K562 (cell line): ENCODE data around the gene ATP6V0A1. TPM values are rescaled to one million over a fixed set of nuclear protein-coding genes. Genes with fewer than 3 reads are reported as not detected.

ENCODE experiments used
- ATAC-seq: fragments of 200-7000 bp; cut with Tn5 transposase; 3 replicates; pipeline ENCODE4 v1.9.1; 2020; ENCODE audit warnings: moderate library complexity
- BruUV-seq: library from RNA; stranded (reverse); fragments of 400-500 nt; replicated peaks from 2 replicates; lab custom pipeline; 2021; lab: Mats Ljungman, UMichigan
- CTCF ChIA-PET: fragments of 300-600 bp; formaldehyde crosslinking; extraction: SDS; loops from one replicate; lab custom pipeline; 2021; ENCODE audit warnings: low intra/inter-chr PET ratio; lab: Yijun Ruan, JAX
- POLR2A ChIA-PET: fragments of 300-600, 350-650 bp; sonication (Branson Sonifier 250); formaldehyde crosslinking; extraction: SDS; loops from one replicate; lab custom pipeline; 2021; ENCODE audit warnings: antibody characterized with exemption, inconsistent platforms; lab: Yijun Ruan, JAX
- DNase-seq, 4 experiments: peaks; one replicate each; pipeline versions ENCODE4 v3.0.0 to v3.0.0-alpha.2; 2011 to 2018; ENCODE audit warnings: low spot score in 3 of 4, mixed read lengths in 3 of 4; ENCODE audit errors: extremely low read depth in 1 of 4
- FAIRE-seq: peaks from 2 replicates; lab custom pipeline; 2011; peaks lifted over from hg19 to GRCh38; lab: Jason Lieb, UNC
- H2AFZ ChIP-seq: 2 replicates; pipeline ENCODE4 v1.6.0; 2011; ENCODE audit warnings: low read depth, low read length, control low read depth, inconsistent platforms
- H3K27ac ChIP-seq: fragments of 200-600 bp; 3 replicates; pipeline ENCODE4 v1.8.0; 2011; ENCODE audit warnings: low read depth, mild to moderate bottlenecking, control low read depth, inconsistent platforms, low read length, moderate library complexity, mixed read lengths; ENCODE audit errors: extremely low read depth
- H3K27me3 ChIP-seq, 2 experiments: fragments of 300-600 bp in 1 of 2; 2 replicates in 1 of 2; 3 replicates in 1 of 2; pipeline versions ENCODE4 v1.6.0 to v1.8.0; 2011; ENCODE audit warnings: inconsistent platforms in 2 of 2, low read length in 2 of 2, mild to moderate bottlenecking in 1 of 2, mixed read lengths in 1 of 2, moderate library complexity in 1 of 2; ENCODE audit not compliant: control insufficient read depth in 2 of 2, insufficient read depth in 2 of 2
- H3K36me3 ChIP-seq: fragments of 300-600 bp; 3 replicates; pipeline ENCODE4 v1.8.0; 2011; ENCODE audit warnings: mild to moderate bottlenecking, low read length, inconsistent platforms; ENCODE audit not compliant: control insufficient read depth, insufficient read depth
- H3K4me1 ChIP-seq, 2 experiments: fragments of 200-600 bp in 1 of 2; replicated peaks in 1 of 2; 2 replicates in 1 of 2; 3 replicates in 1 of 2; pipeline versions ENCODE4 v1.5.1 to v1.8.0; 2011; ENCODE audit warnings: inconsistent platforms in 2 of 2, low read length in 2 of 2, mild to moderate bottlenecking in 1 of 2, mixed read lengths in 1 of 2, moderate library complexity in 1 of 2; ENCODE audit not compliant: control insufficient read depth in 2 of 2, insufficient read depth in 2 of 2
- H3K4me2 ChIP-seq: 2 replicates; pipeline ENCODE4 v1.6.1; 2011; ENCODE audit warnings: low read length, control low read depth, inconsistent platforms, mixed read lengths; ENCODE audit not compliant: insufficient read depth
- H3K4me3 ChIP-seq: fragments of 200-600 bp; sonication (generic), shearing (Covaris generic); 2 replicates; pipeline ENCODE4 v1.5.1; 2016; ENCODE audit warnings: control low read depth, inconsistent platforms
- H3K79me2 ChIP-seq: fragments of 200-600 bp; 3 replicates; pipeline ENCODE4 v1.8.0; 2011; ENCODE audit warnings: low read length, inconsistent platforms; ENCODE audit not compliant: control insufficient read depth, insufficient read depth
- H3K9ac ChIP-seq, 2 experiments: 2 replicates each; pipeline versions ENCODE4 v1.6.0 to v1.6.1; 2011; ENCODE audit warnings: low read depth in 2 of 2, low read length in 2 of 2, control low read depth in 1 of 2, inconsistent platforms in 1 of 2, mild to moderate bottlenecking in 1 of 2, mixed read lengths in 1 of 2; ENCODE audit not compliant: insufficient read depth in 1 of 2
- H3K9me1 ChIP-seq: one replicate; pipeline ENCODE4 v1.6.0; 2011; ENCODE audit warnings: inconsistent platforms, mild to moderate bottlenecking, low read length, moderate library complexity; ENCODE audit not compliant: control insufficient read depth, insufficient read depth
- H3K9me3 ChIP-seq: replicated peaks from 2 replicates; pipeline ENCODE4 v1.5.1; 2011; ENCODE audit warnings: low read depth, low read length, inconsistent platforms; ENCODE audit not compliant: control insufficient read depth, insufficient read depth
- H4K20me1 ChIP-seq: replicated peaks from 2 replicates; pipeline ENCODE4 v1.6.1; 2011; ENCODE audit warnings: low read length, inconsistent platforms, mixed read lengths; ENCODE audit not compliant: control insufficient read depth, insufficient read depth
- ADNP ChIP-seq: fragments of 200-800 bp; sonication (Bioruptor generic); IDR thresholded peaks from 2 replicates; pipeline ENCODE4 v1.6.1; 2016; ENCODE audit warnings: missing genetic modification characterization, missing compliant biosample characterization
- DEAF1 ChIP-seq: fragments of 450-650 bp; formaldehyde crosslinking; IDR thresholded peaks from 2 replicates; pipeline ENCODE4 v1.4.0; 2020; ENCODE audit warnings: mild to moderate bottlenecking, moderate library complexity
- DPF2 ChIP-seq: fragments of 450-650 bp; IDR thresholded peaks from 2 replicates; pipeline ENCODE4 v1.6.1; 2016
- FOS ChIP-seq: IDR thresholded peaks from 3 replicates; pipeline ENCODE4 v1.6.1; 2011; ENCODE audit not compliant: insufficient read length; ENCODE audit errors: extremely low read depth
- GABPA ChIP-seq: fragments of 200-800 bp; sonication (Bioruptor generic); conservative IDR thresholded peaks from 2 replicates; pipeline ENCODE4 v1.6.1; 2016; ENCODE audit warnings: low read depth, missing genetic modification characterization, missing compliant biosample characterization
- HMBOX1 ChIP-seq: sonication (generic); IDR thresholded peaks from 2 replicates; pipeline ENCODE4 v1.6.1; 2016
- KLF16 ChIP-seq: IDR thresholded peaks from 2 replicates; pipeline ENCODE4 v1.6.1; 2016; ENCODE audit warnings: antibody characterized with exemption
- NFRKB ChIP-seq: fragments of 450-650 bp; IDR thresholded peaks from 2 replicates; pipeline ENCODE4 v1.6.1; 2016; ENCODE audit warnings: low read depth
- PTRF ChIP-seq: fragments of 450-650 bp; IDR thresholded peaks from 2 replicates; pipeline ENCODE4 v1.6.1; 2016; ENCODE audit warnings: mild to moderate bottlenecking, missing genetic modification characterization, missing compliant biosample characterization
- RBM34 ChIP-seq: fragments of 200-400 bp; formaldehyde crosslinking; IDR thresholded peaks from 2 replicates; pipeline ENCODE4 v1.6.1; 2018; ENCODE audit warnings: low read length, borderline replicate concordance; ENCODE audit not compliant: insufficient read depth
- SMAD3 ChIP-seq: fragments of 450-650 bp; formaldehyde crosslinking; conservative IDR thresholded peaks from 2 replicates; pipeline ENCODE4 v1.4.0; 2020; ENCODE audit warnings: mild to moderate bottlenecking
- TAF9B ChIP-seq: fragments of 450-650 bp; IDR thresholded peaks from 2 replicates; pipeline ENCODE4 v1.6.1; 2018; ENCODE audit warnings: mild to moderate bottlenecking; ENCODE audit not compliant: partially characterized antibody
- TAL1 ChIP-seq: fragments of 450-650 bp; IDR thresholded peaks from 2 replicates; pipeline ENCODE4 v1.6.1; 2016; ENCODE audit warnings: mild to moderate bottlenecking
- WHSC1 ChIP-seq: IDR thresholded peaks from one replicate; pipeline ENCODE4 v1.6.1; 2012; ENCODE audit warnings: low read length, control low read depth, inconsistent platforms
- WGBS: fragments of 100-300 bp; shearing (Covaris generic); methylation state at CpG from one replicate; pipeline ENCODE4 v1.1.6; 2016; ENCODE audit warnings: low coverage, mixed read lengths; ENCODE audit not compliant: insufficient coverage; ENCODE audit errors: missing lambda C conversion rate; 5-methylcytosine and 5-hydroxymethylcytosine counted together
- in situ Hi-C: fragments of 300-500 bp; cut with MboI; formaldehyde crosslinking; loops from 4 replicates; pipeline ENCODE4 v1.15.0; 2018; ENCODE audit warnings: inconsistent platforms, mixed read lengths
- intact Hi-C: fragments of 100-400 bp; cut with micrococcal nuclease; formaldehyde crosslinking; loops from 2 replicates; pipeline ENCODE4 v1.14.2; 2022
- polyA plus RNA-seq, 8 experiments: library from polyadenylated mRNA; depleted of rRNA in 4 of 8; stranded (reverse) in 5 of 8; unstranded in 3 of 8; fragments of >200 nt; fragmentation: Nextera tagmentation in 2 of 8; fragmentation: Illumina TruSeq in 1 of 8; extraction: Ambion mirVana in 2 of 8; extraction: Trizol in 1 of 8; gene quantifications; 2 replicates each; pipeline versions ENCODE4 v1.2.1 to v1.2.3, GENCODE V29; 2011 to 2014; ENCODE audit warnings: inconsistent platforms in 1 of 8, missing spikeins in 1 of 8
- total RNA-seq, 7 experiments: library from RNA; depleted of rRNA in 6 of 7; stranded (reverse); fragments of >200 nt in 6 of 7; fragmentation: Illumina TruSeq in 2 of 7; extraction: Trizol in 2 of 7; gene quantifications; 2 replicates each; pipeline versions ENCODE4 v1.2.1 to v1.2.3, GENCODE V29; 2011 to 2021; ENCODE audit warnings: low replicate concordance in 1 of 7
- TF ChIP-seq, protein P1 (sequence below), 3 experiments: IDR thresholded peaks in 2 of 3; conservative IDR thresholded peaks in 1 of 3; 2 replicates each; pipeline ENCODE4 v1.5.1; 2011 to 2012; ENCODE audit warnings: low read length in 3 of 3, mild to moderate bottlenecking in 3 of 3, control low read depth in 2 of 3, improper control_type of control experiment in 1 of 3, inconsistent platforms in 1 of 3, low read depth in 1 of 3, mixed read lengths in 1 of 3, moderate library complexity in 1 of 3; ENCODE audit not compliant: insufficient read depth in 2 of 3
- TF ChIP-seq, protein P2 (sequence below): fragments of 450-650 bp; IDR thresholded peaks from 2 replicates; pipeline ENCODE4 v1.6.1; 2016; ENCODE audit warnings: borderline replicate concordance

ATP6V0A1 gene
- total and polyA plus RNA-seq, 9 of the 15 experiments (the other 6 are each of a cell fraction or from before 2014, with no cell fraction given): 11.8 to 158 (median 75.5) TPM

GRCh38 chr17:42459256-42459800 lies 650 bp downstream of the ATP6V0A1 start:
- ChIA-PET POLR2A (interaction anchor here (0.5 to 1.3 kb wide), 6 partner anchors 9 to 147 kb away, joined by 3 to 5 read pairs (median 3); no protein-coding TSS in a partner anchor), CTCF (no interaction called here)
- Histone ChIP-seq H3K4me2 (peak overlapping the region; percentile 89), H3K9ac (peak overlapping the region; percentile 83 to 92; a peak in 3 of 4 replicates), H4K20me1 (peaks cover 18% of the 10 kb centered on the region), H3K9me3 (no peaks in the 10 kb centered on the region), H3K4me3 (peak overlapping the region; percentile 76), H3K27me3 (no peaks in the 10 kb centered on the region), H3K4me1 (peaks cover 22 to 26% of the 10 kb centered on the region in 2 experiments), H3K27ac (peak overlapping the region; percentile 77), H3K36me3 (peaks cover 42% of the 10 kb centered on the region), H3K9me1 (no peaks in the 10 kb centered on the region), H3K79me2 (peaks cover 64% of the 10 kb centered on the region), H2AFZ (peak overlapping the region; percentile 20; the same call in 1 of the 2 replicates)
- ATAC-seq: peak; percentile 74
- intact Hi-C loops: loop anchor here (2.0 to 5.0 kb wide), 2 partner anchors 37 to 137 kb away; partner anchors contain the start of gene CAVIN1
- in situ Hi-C loops: no loop called here
- BruUV-seq: TSS peak; percentile 72
- peak; percentile 86 for FAIRE-seq
- WGBS: under 1% methylated on average over 11 of the region's 11 CpGs
- peak; percentile 56 to 85 (median 60) for DNase-seq
- TF ChIP-seq DEAF1 (CRISPR knock-in tag): 0 out of 2 replicates have a peak, but pooled peaks have one; percentile 19
- TF ChIP-seq WHSC1: no peak
- TF ChIP-seq TAF9B: peak; percentile 79
- no peak for TF ChIP-seq NFRKB
- TF ChIP-seq DPF2: peak; percentile 67
- TF ChIP-seq, protein P1, sequence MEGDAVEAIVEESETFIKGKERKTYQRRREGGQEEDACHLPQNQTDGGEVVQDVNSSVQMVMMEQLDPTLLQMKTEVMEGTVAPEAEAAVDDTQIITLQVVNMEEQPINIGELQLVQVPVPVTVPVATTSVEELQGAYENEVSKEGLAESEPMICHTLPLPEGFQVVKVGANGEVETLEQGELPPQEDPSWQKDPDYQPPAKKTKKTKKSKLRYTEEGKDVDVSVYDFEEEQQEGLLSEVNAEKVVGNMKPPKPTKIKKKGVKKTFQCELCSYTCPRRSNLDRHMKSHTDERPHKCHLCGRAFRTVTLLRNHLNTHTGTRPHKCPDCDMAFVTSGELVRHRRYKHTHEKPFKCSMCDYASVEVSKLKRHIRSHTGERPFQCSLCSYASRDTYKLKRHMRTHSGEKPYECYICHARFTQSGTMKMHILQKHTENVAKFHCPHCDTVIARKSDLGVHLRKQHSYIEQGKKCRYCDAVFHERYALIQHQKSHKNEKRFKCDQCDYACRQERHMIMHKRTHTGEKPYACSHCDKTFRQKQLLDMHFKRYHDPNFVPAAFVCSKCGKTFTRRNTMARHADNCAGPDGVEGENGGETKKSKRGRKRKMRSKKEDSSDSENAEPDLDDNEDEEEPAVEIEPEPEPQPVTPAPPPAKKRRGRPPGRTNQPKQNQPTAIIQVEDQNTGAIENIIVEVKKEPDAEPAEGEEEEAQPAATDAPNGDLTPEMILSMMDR (IDR thresholded peaks at IDR 0.05 in 2 of 3, conservative IDR thresholded peaks at IDR 0.05 in 1 of 3; ENCODE audit: insufficient read depth in 2 of 3, low read depth in 1 of 3, low read length in 3 of 3): peak; percentile 61 to 69 (median 65)
- TF ChIP-seq ADNP (tag): no peak
- TF ChIP-seq PTRF (tag): no peak
- peak; percentile 51; the same call in 1 of the 2 replicates for TF ChIP-seq GABPA (tag)
- no peak for TF ChIP-seq RBM34
- no peak for TF ChIP-seq FOS
- TF ChIP-seq KLF16: peak; percentile 67
- TF ChIP-seq, protein P2, sequence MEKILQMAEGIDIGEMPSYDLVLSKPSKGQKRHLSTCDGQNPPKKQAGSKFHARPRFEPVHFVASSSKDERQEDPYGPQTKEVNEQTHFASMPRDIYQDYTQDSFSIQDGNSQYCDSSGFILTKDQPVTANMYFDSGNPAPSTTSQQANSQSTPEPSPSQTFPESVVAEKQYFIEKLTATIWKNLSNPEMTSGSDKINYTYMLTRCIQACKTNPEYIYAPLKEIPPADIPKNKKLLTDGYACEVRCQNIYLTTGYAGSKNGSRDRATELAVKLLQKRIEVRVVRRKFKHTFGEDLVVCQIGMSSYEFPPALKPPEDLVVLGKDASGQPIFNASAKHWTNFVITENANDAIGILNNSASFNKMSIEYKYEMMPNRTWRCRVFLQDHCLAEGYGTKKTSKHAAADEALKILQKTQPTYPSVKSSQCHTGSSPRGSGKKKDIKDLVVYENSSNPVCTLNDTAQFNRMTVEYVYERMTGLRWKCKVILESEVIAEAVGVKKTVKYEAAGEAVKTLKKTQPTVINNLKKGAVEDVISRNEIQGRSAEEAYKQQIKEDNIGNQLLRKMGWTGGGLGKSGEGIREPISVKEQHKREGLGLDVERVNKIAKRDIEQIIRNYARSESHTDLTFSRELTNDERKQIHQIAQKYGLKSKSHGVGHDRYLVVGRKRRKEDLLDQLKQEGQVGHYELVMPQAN: peak; percentile 56; the same call in 1 of the 2 replicates
- TF ChIP-seq TAL1: peak; percentile 85
- 0 out of 2 replicates have a peak, but pooled peaks have one; percentile 40 for TF ChIP-seq HMBOX1
- no peak for TF ChIP-seq SMAD3 (CRISPR knock-in tag)
